Keratinocyte (primary cell): ENCODE results near the gene PDCD5. TPM values are rescaled to one million over a fixed set of nuclear protein-coding genes. Genes with fewer than 3 reads are reported as not detected.

ENCODE experiments used
- DNase-seq: peaks from one replicate; pipeline ENCODE4 v3.0.0-alpha.2; 2011; ENCODE audit warnings: low read depth, missing footprints, low spot score
- FAIRE-seq: peaks from 2 replicates; lab custom pipeline; 2011; peaks lifted over from hg19 to GRCh38; lab: Jason Lieb, UNC
- H2AFZ ChIP-seq: 2 replicates; pipeline ENCODE4 v1.6.0; 2012; ENCODE audit warnings: low read length, control low read depth, inconsistent platforms; ENCODE audit not compliant: control insufficient read depth
- H3K27ac ChIP-seq: 2 replicates; pipeline ENCODE4 v1.5.1; 2011; ENCODE audit warnings: low read length; ENCODE audit not compliant: control insufficient read depth, insufficient read depth
- H3K27me3 ChIP-seq: 3 replicates; pipeline ENCODE4 v1.6.0; 2011; ENCODE audit warnings: low read length; ENCODE audit not compliant: control insufficient read depth, insufficient read depth; ENCODE audit errors: extremely low read depth
- H3K36me3 ChIP-seq, 2 experiments: 2 replicates in 1 of 2; 3 replicates in 1 of 2; pipeline ENCODE4 v1.5.1; 2011; ENCODE audit warnings: low read length in 2 of 2, mild to moderate bottlenecking in 1 of 2; ENCODE audit not compliant: control insufficient read depth in 2 of 2, insufficient read depth in 2 of 2; ENCODE audit errors: extremely low read depth in 1 of 2
- H3K4me1 ChIP-seq: 3 replicates; pipeline ENCODE4 v1.5.1; 2011; ENCODE audit warnings: low read length; ENCODE audit not compliant: control insufficient read depth, insufficient read depth; ENCODE audit errors: extremely low read depth
- H3K4me2 ChIP-seq: 3 replicates; pipeline ENCODE4 v1.6.0; 2011; ENCODE audit warnings: low read depth, low read length; ENCODE audit not compliant: control insufficient read depth, insufficient read depth; ENCODE audit errors: extremely low read depth
- H3K4me3 ChIP-seq, 3 experiments: fragments of 200-600 bp in 1 of 3; sonication (generic) in 1 of 3; 2 replicates in 2 of 3; 3 replicates in 1 of 3; pipeline ENCODE4 v1.5.1; 2011 to 2016; ENCODE audit warnings: low read length in 3 of 3, mild to moderate bottlenecking in 3 of 3, control low read depth in 2 of 3, inconsistent platforms in 1 of 3, low read depth in 1 of 3, mixed read lengths in 1 of 3, mixed run types in 1 of 3, moderate library complexity in 1 of 3; ENCODE audit not compliant: control insufficient read depth in 2 of 3, insufficient read depth in 2 of 3; ENCODE audit errors: extremely low read depth in 1 of 3
- H3K79me2 ChIP-seq: 2 replicates; pipeline ENCODE4 v1.6.0; 2012; ENCODE audit warnings: low read length; ENCODE audit not compliant: control insufficient read depth, insufficient read depth
- H3K9ac ChIP-seq: 3 replicates; pipeline ENCODE4 v1.6.0; 2011; ENCODE audit warnings: low read length; ENCODE audit not compliant: control insufficient read depth, insufficient read depth; ENCODE audit errors: extremely low read depth
- H3K9me1 ChIP-seq: 3 replicates; pipeline ENCODE4 v1.6.0; 2011; ENCODE audit warnings: low read length; ENCODE audit not compliant: control insufficient read depth, insufficient read depth; ENCODE audit errors: extremely low read depth
- H3K9me3 ChIP-seq: 2 replicates; pipeline ENCODE4 v1.5.1; 2012; ENCODE audit warnings: low read depth, low read length; ENCODE audit not compliant: control insufficient read depth
- H4K20me1 ChIP-seq: 3 replicates; pipeline ENCODE4 v1.6.0; 2011; ENCODE audit warnings: low read length; ENCODE audit not compliant: control insufficient read depth, insufficient read depth; ENCODE audit errors: extremely low read depth
- EZH2 ChIP-seq: IDR thresholded peaks from one replicate; pipeline ENCODE4 v1.6.1; 2012; ENCODE audit warnings: inconsistent platforms, mild to moderate bottlenecking, low read length, moderate library complexity
- dilution Hi-C: fragments of 300-500 bp; cut with MboI; formaldehyde crosslinking; loops from one replicate; pipeline ENCODE4 v1.7.0; 2020; ENCODE audit warnings: low sequenced_read_pairs; ENCODE audit not compliant: extremely low pct_ligation_motif_present
- polyA plus RNA-seq, 5 experiments: library from polyadenylated mRNA; depleted of rRNA in 3 of 5; stranded (reverse) in 3 of 5; stranded (forward) in 1 of 5; unstranded in 1 of 5; fragments of >200 nt; gene quantifications; 1 replicate in 1 of 5; 2 replicates in 3 of 5; 3 replicates in 1 of 5; pipeline versions ENCODE4 v1.2.1 to v1.2.3, GENCODE V29; 2011 to 2012; ENCODE audit warnings: missing spikeins in 2 of 5, low read depth in 1 of 5, low replicate concordance in 1 of 5
- TF ChIP-seq, protein P1 (sequence below), 3 experiments: IDR thresholded peaks in 1 of 3; conservative IDR thresholded peaks in 1 of 3; optimal IDR thresholded peaks in 1 of 3; 2 replicates in 2 of 3; 3 replicates in 1 of 3; pipeline versions ENCODE3 to v1.5.1; 2011; ENCODE audit warnings: low read length in 3 of 3, mild to moderate bottlenecking in 3 of 3, moderate library complexity in 2 of 3, control low read depth in 1 of 3, inconsistent platforms in 1 of 3; ENCODE audit not compliant: insufficient read depth in 2 of 3; ENCODE audit errors: extremely low read depth in 1 of 3

The PDCD5 gene
- polyA plus RNA-seq, 1 donor (not counting 4 experiments of a cell fraction or from before 2014, with no cell fraction given) = 177 TPM

DNA sequence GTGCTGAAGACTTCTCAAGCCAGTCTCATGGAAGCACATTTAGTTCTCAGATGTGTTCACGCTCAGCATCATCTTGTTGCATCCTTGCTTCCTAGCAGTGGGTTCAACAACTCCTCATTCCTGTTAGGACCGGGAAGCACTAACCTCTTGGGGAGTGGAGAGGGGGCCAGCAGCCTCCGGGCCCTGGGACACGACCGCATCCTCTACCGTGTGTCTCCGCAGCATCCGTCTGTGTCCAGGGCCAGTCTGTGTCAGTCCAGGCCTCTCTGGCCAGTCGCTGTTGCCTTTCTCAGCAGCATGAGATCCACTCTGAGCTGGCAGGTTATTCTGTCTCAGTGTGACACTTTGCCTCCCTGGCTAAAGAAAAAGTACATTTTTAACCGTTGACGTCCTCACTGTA, 17.0 kb downstream of the PDCD5 start:
- Histone ChIP-seq H3K9ac (no peak overlapping the region), H3K4me1 (no peaks in the 10 kb centered on the region), H3K27ac (no peak overlapping the region), H3K36me3 (peaks cover 26 to 27% of the 10 kb centered on the region in 2 experiments), H3K9me3 (no peaks in the 10 kb centered on the region), H3K4me2 (no peak overlapping the region), H3K9me1 (no peaks in the 10 kb centered on the region), H3K4me3 (no peak overlapping the region), H4K20me1 (no peaks in the 10 kb centered on the region), H2AFZ (no peak overlapping the region), H3K79me2 (no peaks in the 10 kb centered on the region), H3K27me3 (no peaks in the 10 kb centered on the region)
- no peak for DNase-seq
- dilution Hi-C loops = no loop called here
- no peak for TF ChIP-seq EZH2
- TF ChIP-seq, protein P1, sequence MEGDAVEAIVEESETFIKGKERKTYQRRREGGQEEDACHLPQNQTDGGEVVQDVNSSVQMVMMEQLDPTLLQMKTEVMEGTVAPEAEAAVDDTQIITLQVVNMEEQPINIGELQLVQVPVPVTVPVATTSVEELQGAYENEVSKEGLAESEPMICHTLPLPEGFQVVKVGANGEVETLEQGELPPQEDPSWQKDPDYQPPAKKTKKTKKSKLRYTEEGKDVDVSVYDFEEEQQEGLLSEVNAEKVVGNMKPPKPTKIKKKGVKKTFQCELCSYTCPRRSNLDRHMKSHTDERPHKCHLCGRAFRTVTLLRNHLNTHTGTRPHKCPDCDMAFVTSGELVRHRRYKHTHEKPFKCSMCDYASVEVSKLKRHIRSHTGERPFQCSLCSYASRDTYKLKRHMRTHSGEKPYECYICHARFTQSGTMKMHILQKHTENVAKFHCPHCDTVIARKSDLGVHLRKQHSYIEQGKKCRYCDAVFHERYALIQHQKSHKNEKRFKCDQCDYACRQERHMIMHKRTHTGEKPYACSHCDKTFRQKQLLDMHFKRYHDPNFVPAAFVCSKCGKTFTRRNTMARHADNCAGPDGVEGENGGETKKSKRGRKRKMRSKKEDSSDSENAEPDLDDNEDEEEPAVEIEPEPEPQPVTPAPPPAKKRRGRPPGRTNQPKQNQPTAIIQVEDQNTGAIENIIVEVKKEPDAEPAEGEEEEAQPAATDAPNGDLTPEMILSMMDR (optimal IDR thresholded peaks at IDR 0.05 in 1 of 3, IDR thresholded peaks at IDR 0.05 in 1 of 3, conservative IDR thresholded peaks at IDR 0.05 in 1 of 3; ENCODE audit: extremely low read depth in 1 of 3, insufficient read depth in 2 of 3, low read length in 3 of 3) = no peak
- no peak for FAIRE-seq

DNA sequence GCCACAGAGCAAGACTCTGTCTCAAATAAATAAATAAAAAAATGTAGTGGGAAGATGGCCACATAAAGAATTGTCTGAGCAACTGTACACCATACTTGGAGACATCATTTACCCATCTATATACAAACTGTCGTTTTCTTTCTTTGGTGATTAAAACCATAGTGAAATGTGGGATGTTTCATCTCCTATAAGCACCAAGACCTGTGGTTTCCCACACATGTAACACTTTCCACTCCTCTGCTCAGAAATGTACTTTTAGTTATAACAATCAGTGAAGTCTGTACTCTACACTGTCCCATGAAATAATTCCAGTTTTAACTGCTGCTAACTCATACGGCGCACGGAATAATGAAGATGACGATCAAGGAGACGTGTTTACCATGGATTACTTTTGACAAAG, 18.3 kb downstream of the PDCD5 start:
- dilution Hi-C loops = no loop called here
- Histone ChIP-seq H3K36me3 (peaks cover 28 to 33% of the 10 kb centered on the region in 2 experiments), H3K4me3 (no peak overlapping the region), H3K9ac (no peak overlapping the region), H3K4me1 (no peaks in the 10 kb centered on the region), H3K27me3 (no peaks in the 10 kb centered on the region), H3K9me1 (no peaks in the 10 kb centered on the region), H4K20me1 (no peaks in the 10 kb centered on the region), H3K4me2 (no peak overlapping the region), H3K27ac (no peak overlapping the region), H3K9me3 (no peaks in the 10 kb centered on the region), H3K79me2 (no peaks in the 10 kb centered on the region), H2AFZ (no peak overlapping the region)
- no peak for TF ChIP-seq EZH2
- TF ChIP-seq, protein P1 (optimal IDR thresholded peaks at IDR 0.05 in 1 of 3, IDR thresholded peaks at IDR 0.05 in 1 of 3, conservative IDR thresholded peaks at IDR 0.05 in 1 of 3; ENCODE audit: extremely low read depth in 1 of 3, insufficient read depth in 2 of 3, low read length in 3 of 3) = no peak
- FAIRE-seq (no peak), DNase-seq (no peak)
